IMR-90 (cell line): Measurements from ENCODE around the gene CD72. TPM values are rescaled to one million over a fixed set of nuclear protein-coding genes. Genes with fewer than 3 reads are reported as not detected.

Experiments used
- ATAC-seq: fragments of 200-7000 bp; cut with Tn5 transposase; 2 replicates; pipeline ENCODE4 v1.9.1; 2020; ENCODE audit warnings: low read depth, mild to moderate bottlenecking, moderate library complexity
- BruUV-seq: library from RNA; stranded (reverse); fragments of 400-500 nt; replicated peaks from 2 replicates; lab custom pipeline; 2021; lab: Mats Ljungman, UMichigan
- CTCF ChIA-PET: fragments of 300-600 bp; formaldehyde crosslinking; extraction: SDS; loops from one replicate; lab custom pipeline; 2021; ENCODE audit warnings: antibody characterized with exemption; lab: Yijun Ruan, JAX
- POLR2A ChIA-PET: fragments of 300-600 bp; sonication (Branson Sonifier 250); formaldehyde crosslinking; loops from one replicate; lab custom pipeline; 2022; ENCODE audit warnings: antibody characterized with exemption; ENCODE audit not compliant: unreplicated experiment; lab: Charles Lee
- DNase-seq: peaks from one replicate; pipeline ENCODE4 v3.0.0; 2013
- H2AFZ ChIP-seq: replicated peaks from 2 replicates; pipeline ENCODE3; 2013; ENCODE audit warnings: low read length, mild to moderate bottlenecking; ENCODE audit not compliant: poor library complexity
- H2AK5ac ChIP-seq: 2 replicates; pipeline ENCODE4 v1.6.1; 2013; ENCODE audit warnings: low read depth, low read length, inconsistent platforms
- H2AK9ac ChIP-seq: replicated peaks from 2 replicates; pipeline ENCODE3; 2013; ENCODE audit warnings: mild to moderate bottlenecking, low read depth, low read length, moderate library complexity; ENCODE audit not compliant: poor library complexity
- H2BK120ac ChIP-seq: 2 replicates; pipeline ENCODE4 v1.6.1; 2013; ENCODE audit warnings: low read depth, low read length, inconsistent platforms
- H2BK15ac ChIP-seq: 3 replicates; pipeline ENCODE4 v1.6.1; 2013; ENCODE audit warnings: low read depth, low read length, inconsistent platforms
- H2BK20ac ChIP-seq: 2 replicates; pipeline ENCODE4 v1.6.1; 2013; ENCODE audit warnings: low read depth, mild to moderate bottlenecking, inconsistent platforms, low read length, moderate library complexity
- H2BK5ac ChIP-seq: 2 replicates; pipeline ENCODE4 v1.6.1; 2013; ENCODE audit warnings: mild to moderate bottlenecking, low read depth, low read length, inconsistent platforms; ENCODE audit not compliant: poor library complexity, severe bottlenecking
- H3K14ac ChIP-seq: replicated peaks from 2 replicates; pipeline ENCODE4 v1.6.1; 2013; ENCODE audit warnings: low read depth, low read length, inconsistent platforms
- H3K18ac ChIP-seq: 2 replicates; pipeline ENCODE4 v1.6.1; 2013; ENCODE audit warnings: low read depth, low read length, control low read depth
- H3K23ac ChIP-seq: 2 replicates; pipeline ENCODE4 v1.6.1; 2013; ENCODE audit warnings: low read depth, low read length, inconsistent platforms
- H3K27ac ChIP-seq: 2 replicates; pipeline ENCODE4 v1.5.1; 2013; ENCODE audit warnings: mild to moderate bottlenecking, control low read depth, low read length; ENCODE audit not compliant: insufficient read depth
- H3K27me3 ChIP-seq: 2 replicates; pipeline ENCODE4 v1.6.1; 2013; ENCODE audit warnings: low read length; ENCODE audit not compliant: control insufficient read depth, insufficient read depth
- H3K36me3 ChIP-seq: 2 replicates; pipeline ENCODE4 v1.6.1; 2013; ENCODE audit warnings: low read length, mixed read lengths; ENCODE audit not compliant: control insufficient read depth, insufficient read depth
- H3K4ac ChIP-seq: 2 replicates; pipeline ENCODE4 v1.6.1; 2013; ENCODE audit warnings: low read depth, low read length, inconsistent platforms
- H3K4me1 ChIP-seq: 2 replicates; pipeline ENCODE4 v1.6.1; 2013; ENCODE audit warnings: low read length, mixed read lengths; ENCODE audit not compliant: control insufficient read depth, insufficient read depth
- H3K4me2 ChIP-seq: 2 replicates; pipeline ENCODE4 v1.6.1; 2013; ENCODE audit warnings: low read depth, mild to moderate bottlenecking, control low read depth, low read length, moderate library complexity
- H3K4me3 ChIP-seq: 2 replicates; pipeline ENCODE4 v1.5.1; 2013; ENCODE audit warnings: low read depth, mild to moderate bottlenecking, control low read depth, low read length, moderate library complexity; ENCODE audit not compliant: insufficient read depth
- H3K56ac ChIP-seq: 2 replicates; pipeline ENCODE4 v1.6.1; 2013; ENCODE audit warnings: low read length, inconsistent platforms; ENCODE audit not compliant: insufficient read depth; ENCODE audit errors: extremely low read depth
- H3K79me1 ChIP-seq, 2 experiments: 2 replicates each; pipeline ENCODE4 v1.6.1; 2013; ENCODE audit warnings: low read length in 2 of 2, inconsistent platforms in 1 of 2, low read depth in 1 of 2
- H3K9ac ChIP-seq: 2 replicates; pipeline ENCODE4 v1.6.1; 2013; ENCODE audit warnings: low read depth, low read length, control low read depth
- H3K9me1 ChIP-seq: 2 replicates; pipeline ENCODE4 v1.6.1; 2013; ENCODE audit warnings: low read length, inconsistent platforms; ENCODE audit not compliant: insufficient read depth
- H3K9me3 ChIP-seq: 2 replicates; pipeline ENCODE4 v1.6.1; 2013; ENCODE audit warnings: low read length; ENCODE audit not compliant: control insufficient read depth, insufficient read depth
- H4K20me1 ChIP-seq: 2 replicates; pipeline ENCODE4 v1.6.1; 2013; ENCODE audit warnings: low read length, inconsistent platforms; ENCODE audit not compliant: insufficient read depth
- H4K5ac ChIP-seq: 2 replicates; pipeline ENCODE4 v1.6.1; 2013; ENCODE audit warnings: mild to moderate bottlenecking, low read depth, low read length, control low read depth
- H4K8ac ChIP-seq, 2 experiments: 2 replicates each; pipeline ENCODE4 v1.6.1; 2013; ENCODE audit warnings: low read depth in 2 of 2, low read length in 2 of 2, control low read depth in 1 of 2, inconsistent platforms in 1 of 2
- H4K91ac ChIP-seq: 2 replicates; pipeline ENCODE4 v1.6.1; 2013; ENCODE audit warnings: low read depth, low read length, inconsistent platforms; ENCODE audit not compliant: insufficient read depth
- BHLHE40 ChIP-seq: fragments of 150-350 bp; IDR thresholded peaks from 2 replicates; pipeline ENCODE4 v1.6.1; 2016; ENCODE audit warnings: mild to moderate bottlenecking, low read depth, low read length
- CTCF ChIP-seq: conservative IDR thresholded peaks from 2 replicates; pipeline ENCODE4 v1.5.1; 2012; ENCODE audit warnings: mild to moderate bottlenecking, low read depth, low read length, improper control_type of control experiment
- FOS ChIP-seq: fragments of 150-350 bp; IDR thresholded peaks from 2 replicates; pipeline ENCODE4 v1.6.1; 2016; ENCODE audit warnings: low read depth, low read length
- MXI1 ChIP-seq: IDR thresholded peaks from 2 replicates; pipeline ENCODE4 v1.6.1; 2012; ENCODE audit warnings: low read depth, mild to moderate bottlenecking, low read length, moderate library complexity, borderline replicate concordance
- POLR2A ChIP-seq: IDR thresholded peaks from 2 replicates; pipeline ENCODE4 v1.6.1; 2012; ENCODE audit warnings: mild to moderate bottlenecking, low read depth, low read length
- RAD21 ChIP-seq: IDR thresholded peaks from 2 replicates; pipeline ENCODE4 v1.6.1; 2012; ENCODE audit warnings: low read length, improper control_type of control experiment
- RFX5 ChIP-seq: IDR thresholded peaks from 2 replicates; pipeline ENCODE4 v1.8.0; 2012; ENCODE audit warnings: low read depth, mild to moderate bottlenecking, low read length, moderate library complexity
- SMC3 ChIP-seq: fragments of 150-350 bp; IDR thresholded peaks from 2 replicates; pipeline ENCODE4 v1.6.1; 2016; ENCODE audit warnings: low read depth, mild to moderate bottlenecking, antibody characterized with exemption, low read length, moderate library complexity
- WGBS, 2 experiments: methylation state at CpG; one replicate each; pipeline versions ENCODE4 v1.1.5 to v1.1.7; 2013; ENCODE audit warnings: missing lambda C conversion rate in 2 of 2; ENCODE audit not compliant: insufficient read length in 1 of 2; ENCODE audit errors: extremely low coverage in 2 of 2; 5-methylcytosine and 5-hydroxymethylcytosine counted together
- dilution Hi-C: fragments of 300-500 bp; cut with HindIII; formaldehyde crosslinking; loops from one replicate; pipeline ENCODE4 v1.14.3; 2018; ENCODE audit warnings: low sequenced_read_pairs; ENCODE audit not compliant: unreplicated experiment
- in situ Hi-C: fragments of 300-500 bp; cut with MboI; formaldehyde crosslinking; loops from 3 replicates; pipeline ENCODE4 v1.14.3; 2019; ENCODE audit warnings: low sequenced_read_pairs, inconsistent platforms, mixed read lengths
- intact Hi-C: fragments of 100-400 bp; cut with micrococcal nuclease; formaldehyde crosslinking; loops from 2 replicates; pipeline ENCODE4 v1.10.0; 2022
- polyA plus RNA-seq, 3 experiments: library from polyadenylated mRNA; depleted of rRNA; stranded (reverse); fragments of >200 nt; gene quantifications; 2 replicates each; pipeline ENCODE4 v1.2.3, GENCODE V29; 2012; ENCODE audit warnings: low replicate concordance in 1 of 3
- total RNA-seq: library from RNA; depleted of rRNA; stranded (reverse); fragments of >200 nt; gene quantifications from 2 replicates; pipeline ENCODE4 v1.2.3, GENCODE V29; 2012

CD72 gene
- total and polyA plus RNA-seq, 2 of the 4 experiments (the other 2 are of a cell fraction): 0.36 to 0.58 TPM

GRCh38 chr9:35628389-35628991 lies 10.3 kb upstream of the CD72 start:
- H2AK5ac ChIP-seq: no peak overlapping the region
- no peak overlapping the region for H3K27ac ChIP-seq
- TF ChIP-seq RFX5 (no peak), SMC3 (no peak), BHLHE40 (no peak), CTCF (no peak), FOS (no peak), RAD21 (no peak), POLR2A (no peak), MXI1 (no peak)
- no peak for DNase-seq
- BruUV-seq: no TSS peak
- H3K9ac ChIP-seq: no peak overlapping the region
- no peak overlapping the region for H2BK120ac ChIP-seq
- H3K9me1 ChIP-seq: no peaks in the 10 kb centered on the region
- H4K91ac ChIP-seq: no peak overlapping the region
- H3K4me2 ChIP-seq: no peak overlapping the region
- H3K14ac ChIP-seq: no peak overlapping the region
- H2BK5ac ChIP-seq: no peak overlapping the region
- no peak overlapping the region for H3K56ac ChIP-seq
- H3K9me3 ChIP-seq: peaks cover 2% of the 10 kb centered on the region; the same call in 1 of the 2 replicates
- H3K79me1 ChIP-seq: no peaks in the 10 kb centered on the region
- no peak overlapping the region for H2AFZ ChIP-seq
- no peaks in the 10 kb centered on the region; the same call in 1 of the 2 replicates for H3K27me3 ChIP-seq
- no peaks in the 10 kb centered on the region for H3K36me3 ChIP-seq
- H4K20me1 ChIP-seq: no peaks in the 10 kb centered on the region
- no peak overlapping the region for H2BK20ac ChIP-seq
- no peak overlapping the region for H3K4ac ChIP-seq
- H3K4me1 ChIP-seq: no peaks in the 10 kb centered on the region
- POLR2A ChIA-PET: no interaction called here
- ATAC-seq: no peak
- H4K5ac ChIP-seq: no peak overlapping the region
- H3K18ac ChIP-seq: no peak overlapping the region
- intact Hi-C loops: no loop called here
- WGBS, 2 experiments: 79% methylated on average over 3 of the region's 6 CpGs; no CpG with 5 or more reads in 1 of the 2 experiments
- CTCF ChIA-PET: interaction anchor here (1.2 kb wide), 1 partner anchor 10 kb away, joined by 3 read pairs; no protein-coding TSS in a partner anchor
- dilution Hi-C loops: no loop called here
- H2BK15ac ChIP-seq: no peak overlapping the region
- H3K23ac ChIP-seq: no peak overlapping the region
- H3K4me3 ChIP-seq: no peak overlapping the region
- in situ Hi-C loops: no loop called here
- H2AK9ac ChIP-seq: no peak overlapping the region
- no peak overlapping the region for H4K8ac ChIP-seq
